Colonic mucosa (tissue), 4 donors: Measurements from ENCODE around the gene LAMA5. TPM values are rescaled to one million over a fixed set of nuclear protein-coding genes. Genes with fewer than 3 reads are reported as not detected.

Experiments used
- DNase-seq: peaks from one replicate; pipeline ENCODE4 v3.0.0-alpha.2; 2020
- H3K27ac ChIP-seq: fragments of 200-600 bp; one replicate; pipeline ENCODE4 v1.8.0; 2021
- H3K27me3 ChIP-seq: fragments of 200-600 bp; one replicate; pipeline ENCODE4 v1.8.0; 2021
- H3K36me3 ChIP-seq: fragments of 200-600 bp; one replicate; pipeline ENCODE4 v1.8.0; 2021
- H3K4me1 ChIP-seq: fragments of 200-600 bp; one replicate; pipeline ENCODE4 v1.8.0; 2021; ENCODE audit warnings: mild to moderate bottlenecking
- H3K4me3 ChIP-seq: fragments of 200-600 bp; one replicate; pipeline ENCODE4 v1.8.0; 2021
- H3K9ac ChIP-seq, 2 donors: one replicate each; pipeline ENCODE4 v1.7.0; 2013; ENCODE audit warnings: control low read depth in 2 of 2, low read depth in 2 of 2, low read length in 2 of 2
- H3K9me3 ChIP-seq: fragments of 200-600 bp; one replicate; pipeline ENCODE4 v1.8.0; 2021
- intact Hi-C: fragments of 100-400 bp; cut with DNase I; formaldehyde crosslinking; loops from one replicate; pipeline ENCODE4 v1.14.1; 2022
- total RNA-seq, 2 donors: library from RNA; stranded (reverse); fragmentation: NEBNext Ultra II Directional in 1 of 2; extraction: Animal tissue kit (Norgen Biotek cat#: 25700) in 1 of 2; gene quantifications; one replicate each; pipeline ENCODE4 v1.2.1, GENCODE V29; 2021
- TF ChIP-seq, protein P1 (sequence below): fragments of 200-600 bp; IDR thresholded peaks from one replicate; pipeline ENCODE4 v1.8.0; 2022; ENCODE audit warnings: antibody characterized with exemption, mild to moderate bottlenecking
- donor health status: healthy.
- donor health status: DM: no; HTN: no; CAD: no.
- donor health status: DM: no; HTN: no; CAD: no.

Gene LAMA5
- total RNA-seq, 2 donors from 2014 or later = 32.5 to 35.5 TPM

DNA sequence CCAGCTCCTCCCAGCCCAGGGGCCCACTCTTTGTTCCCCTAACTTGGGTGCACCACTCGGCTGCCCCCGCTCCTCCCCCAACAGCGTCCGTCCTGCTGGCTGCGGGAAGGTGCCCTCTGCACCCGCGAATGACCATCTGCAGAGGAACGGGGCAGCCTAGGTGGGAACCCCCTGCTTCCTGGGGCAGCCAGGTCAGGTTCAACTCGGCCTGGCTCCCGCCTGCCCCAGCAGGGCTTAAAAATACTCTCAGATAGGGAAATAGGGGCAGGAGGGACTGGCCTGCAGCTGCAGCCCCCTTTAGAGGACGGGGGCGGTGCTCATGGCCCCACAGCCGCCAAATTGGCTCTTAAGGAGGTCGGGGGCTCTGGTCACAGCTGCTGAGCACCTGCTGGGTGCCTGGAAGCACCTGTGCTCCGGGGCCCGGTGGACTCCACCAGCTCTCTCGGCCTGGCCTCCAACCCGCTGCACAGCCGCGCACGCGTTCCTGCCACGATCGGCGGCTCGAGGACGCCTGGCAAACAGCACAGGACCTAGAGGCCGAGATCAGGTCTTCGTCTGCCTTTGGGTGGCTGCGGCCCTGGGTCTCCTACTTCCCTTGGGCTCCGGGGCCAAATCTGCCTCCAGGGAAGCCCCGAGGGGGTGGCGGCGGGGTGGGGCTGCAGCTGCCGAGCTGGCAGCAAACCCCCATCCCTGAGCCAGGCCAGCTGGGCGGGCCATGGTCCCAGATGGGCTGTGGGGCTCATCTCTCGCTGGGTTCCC lies 700 bp upstream of the LAMA5 start:
- Histone ChIP-seq H3K27me3 (peaks cover 28% of the 10 kb centered on the region), H3K4me3 (peak overlapping the region; percentile 61), H3K9me3 (no peaks in the 10 kb centered on the region), H3K36me3 (no peaks in the 10 kb centered on the region), H3K27ac (peak overlapping the region; percentile 46), H3K4me1 (peaks cover 19% of the 10 kb centered on the region), H3K9ac (peak overlapping the region; percentile 46 to 60)
- intact Hi-C loops = no loop called here
- TF ChIP-seq, protein P1, sequence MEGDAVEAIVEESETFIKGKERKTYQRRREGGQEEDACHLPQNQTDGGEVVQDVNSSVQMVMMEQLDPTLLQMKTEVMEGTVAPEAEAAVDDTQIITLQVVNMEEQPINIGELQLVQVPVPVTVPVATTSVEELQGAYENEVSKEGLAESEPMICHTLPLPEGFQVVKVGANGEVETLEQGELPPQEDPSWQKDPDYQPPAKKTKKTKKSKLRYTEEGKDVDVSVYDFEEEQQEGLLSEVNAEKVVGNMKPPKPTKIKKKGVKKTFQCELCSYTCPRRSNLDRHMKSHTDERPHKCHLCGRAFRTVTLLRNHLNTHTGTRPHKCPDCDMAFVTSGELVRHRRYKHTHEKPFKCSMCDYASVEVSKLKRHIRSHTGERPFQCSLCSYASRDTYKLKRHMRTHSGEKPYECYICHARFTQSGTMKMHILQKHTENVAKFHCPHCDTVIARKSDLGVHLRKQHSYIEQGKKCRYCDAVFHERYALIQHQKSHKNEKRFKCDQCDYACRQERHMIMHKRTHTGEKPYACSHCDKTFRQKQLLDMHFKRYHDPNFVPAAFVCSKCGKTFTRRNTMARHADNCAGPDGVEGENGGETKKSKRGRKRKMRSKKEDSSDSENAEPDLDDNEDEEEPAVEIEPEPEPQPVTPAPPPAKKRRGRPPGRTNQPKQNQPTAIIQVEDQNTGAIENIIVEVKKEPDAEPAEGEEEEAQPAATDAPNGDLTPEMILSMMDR = no peak
- DNase-seq = no peak

DNA sequence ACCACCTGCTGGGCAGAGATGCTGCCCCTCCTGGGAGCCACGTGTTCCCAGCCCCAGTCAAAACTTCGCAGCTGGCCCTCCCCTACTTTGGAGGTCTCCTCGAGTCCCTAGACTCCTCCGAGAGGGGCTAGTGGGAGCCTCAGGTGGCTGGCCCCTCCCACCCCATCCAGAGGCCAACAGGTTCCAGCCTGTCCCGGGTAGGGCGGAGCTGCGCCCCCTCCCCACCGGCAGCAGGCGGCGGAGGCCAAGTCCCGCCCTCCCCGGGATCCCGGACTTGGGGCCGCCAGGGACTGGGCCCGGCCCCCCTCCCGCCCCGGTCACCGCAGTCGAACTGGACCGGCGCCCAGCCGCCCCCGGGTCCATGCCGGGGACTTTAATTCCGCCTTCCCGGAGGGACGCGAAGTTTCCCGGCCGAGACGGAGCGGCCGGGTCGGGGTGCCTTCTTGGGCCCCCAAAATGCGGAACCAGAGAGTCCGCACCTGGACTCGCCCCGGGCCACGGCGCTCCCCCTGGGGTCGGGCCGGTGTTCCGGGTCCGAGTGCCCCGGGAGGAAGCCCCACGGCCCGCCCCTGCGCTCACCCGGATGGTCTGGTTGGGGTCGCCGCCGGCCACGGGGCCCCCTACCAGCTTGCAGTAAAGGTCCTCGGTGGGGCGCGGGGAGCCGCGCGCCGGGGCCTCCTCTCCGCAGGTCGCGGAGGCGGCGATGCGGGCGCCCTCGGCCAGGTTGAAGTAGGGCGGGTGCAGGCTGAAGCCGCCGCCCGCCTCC lies 559 bp downstream of the LAMA5 start:
- TF ChIP-seq, protein P1 = no peak
- H3K36me3 ChIP-seq = no peaks in the 10 kb centered on the region
- H3K4me1 ChIP-seq = peaks cover 19% of the 10 kb centered on the region
- H3K4me3 ChIP-seq = peak overlapping the region; percentile 61
- peak overlapping the region; percentile 44 for H3K27ac ChIP-seq
- intact Hi-C loops = no loop called here
- H3K27me3 ChIP-seq = peaks cover 28% of the 10 kb centered on the region
- H3K9me3 ChIP-seq = no peaks in the 10 kb centered on the region
- H3K9ac ChIP-seq = peak overlapping the region; percentile 68 to 79
- no peak for DNase-seq

DNA sequence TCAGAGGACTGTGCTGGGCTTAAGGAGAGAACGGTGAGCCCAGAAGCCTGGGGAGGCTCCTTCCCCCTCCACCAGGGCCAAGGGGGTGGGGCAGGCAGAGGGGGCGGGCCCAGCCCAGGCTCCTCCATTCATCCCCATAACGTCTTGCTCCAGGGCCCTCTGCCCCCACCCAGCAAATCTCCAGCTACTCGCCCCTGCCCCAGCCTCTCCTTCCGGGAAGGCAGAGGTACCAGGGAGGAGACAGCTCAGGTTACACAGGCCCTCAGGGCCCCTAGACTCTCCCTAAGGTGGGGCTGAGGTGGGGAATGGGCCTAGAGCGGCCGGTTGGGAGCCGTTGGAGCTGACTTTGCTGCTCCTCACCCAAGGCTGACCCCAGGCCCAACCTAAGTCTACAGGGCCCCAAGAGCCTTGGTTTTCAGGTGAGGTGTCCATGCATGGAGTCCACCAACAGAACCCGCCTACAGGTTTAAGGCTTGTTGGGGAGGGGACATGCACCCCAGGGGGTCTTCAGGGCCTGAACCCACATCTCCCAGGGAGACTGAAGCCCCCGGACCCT lies 1.2 kb downstream of the LAMA5 start:
- intact Hi-C loops = no loop called here
- DNase-seq = no peak
- Histone ChIP-seq H3K4me1 (peaks cover 19% of the 10 kb centered on the region), H3K36me3 (no peaks in the 10 kb centered on the region), H3K9me3 (no peaks in the 10 kb centered on the region), H3K27me3 (peaks cover 28% of the 10 kb centered on the region), H3K4me3 (peak overlapping the region; percentile 61), H3K27ac (peak overlapping the region; percentile 44), H3K9ac (peak overlapping the region; percentile 68 to 79)
- TF ChIP-seq, protein P1 = no peak

DNA sequence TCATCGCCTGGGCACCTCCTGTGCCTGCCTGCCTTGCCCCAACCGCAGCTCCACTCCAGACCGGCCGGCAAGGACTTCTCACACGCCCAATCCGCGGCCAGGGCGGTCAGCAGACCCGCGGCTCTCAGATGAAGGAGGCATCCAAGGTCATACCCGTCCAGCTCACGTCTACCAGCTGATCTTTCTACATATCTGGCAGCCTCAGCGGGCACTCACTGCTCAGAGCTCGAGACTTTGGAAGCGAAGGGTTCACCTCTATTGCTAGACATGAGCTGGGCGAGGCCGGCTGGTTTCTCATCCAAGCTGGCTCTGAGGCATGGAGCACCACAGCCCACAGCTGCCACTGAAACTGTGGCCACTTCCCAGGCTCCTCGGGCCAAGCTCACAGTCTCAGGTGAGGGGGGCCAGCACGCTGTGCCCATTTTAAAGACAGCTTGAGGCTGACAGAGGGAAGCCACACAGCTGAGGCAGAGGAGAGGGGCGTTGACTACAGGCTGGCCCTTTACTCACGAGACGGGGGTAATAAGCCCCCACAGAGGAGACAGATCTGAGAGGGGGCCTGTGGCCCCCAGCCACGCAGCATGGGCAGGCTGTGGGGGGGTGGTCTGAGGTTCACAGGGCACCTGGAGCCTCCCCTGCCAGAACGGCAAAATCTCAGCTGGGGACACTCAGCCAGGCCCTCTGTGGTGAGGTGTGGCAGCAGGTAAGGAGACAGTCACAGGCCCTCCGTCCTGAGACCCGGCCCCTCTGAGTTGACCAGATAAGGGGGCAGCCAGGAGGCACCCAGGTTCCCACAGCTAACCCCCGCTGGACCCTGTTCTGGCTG lies 2.0 kb downstream of the LAMA5 start:
- TF ChIP-seq, protein P1 = no peak
- intact Hi-C loops = no loop called here
- Histone ChIP-seq H3K9me3 (no peaks in the 10 kb centered on the region), H3K27ac (no peak overlapping the region), H3K4me3 (peak overlapping the region; percentile 61), H3K4me1 (peaks cover 19% of the 10 kb centered on the region), H3K27me3 (peaks cover 28% of the 10 kb centered on the region), H3K36me3 (no peaks in the 10 kb centered on the region), H3K9ac (peak overlapping the region; percentile 12)
- no peak for DNase-seq
